Upper lobe of left lung (tissue), 4 donors: ENCODE data around the gene PRKAR2B.
"Not testable (repeated sequence)": the region's sequence is repeated elsewhere in the genome, so short reads cannot be mapped to it uniquely, and the experiment has no call there.

ENCODE experiments used
- EP300 ChIP-seq, 4 donors: sonication (generic); formaldehyde crosslinking; IDR thresholded peaks; one replicate each; pipeline ENCODE4 v1.5.1; 2017; ENCODE audit warnings: antibody characterized with exemption in 4 of 4, control low read depth in 2 of 4
- TF ChIP-seq, protein P1 (sequence below), 6 experiments: fragments of 450-650 bp in 4 of 6; fragments of 200-600 bp in 2 of 6; sonication (generic) in 2 of 6; IDR thresholded peaks; one replicate each; pipeline ENCODE4 v1.5.1; 2016 to 2019; ENCODE audit warnings: antibody characterized with exemption in 6 of 6

DNA sequence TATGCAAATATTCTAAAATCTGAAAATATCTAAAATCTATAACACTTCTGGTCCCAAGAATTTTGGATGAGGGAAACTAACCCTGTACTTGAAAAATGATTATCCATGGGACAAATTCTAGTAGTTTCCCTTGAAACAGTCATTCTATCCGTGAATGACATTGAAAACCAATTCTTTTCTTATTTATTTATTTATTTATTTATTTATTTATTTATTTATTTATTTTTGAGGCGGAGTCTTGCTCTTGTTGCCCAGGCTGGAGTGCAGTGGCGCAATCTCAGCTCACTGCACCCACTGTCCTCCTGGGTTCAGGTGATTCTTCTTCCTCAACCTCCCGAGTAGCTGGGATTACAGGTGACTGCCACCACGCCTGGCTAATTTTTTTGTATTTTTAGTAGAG lies 99.4 kb downstream of the PRKAR2B start:
- TF ChIP-seq, protein P1, sequence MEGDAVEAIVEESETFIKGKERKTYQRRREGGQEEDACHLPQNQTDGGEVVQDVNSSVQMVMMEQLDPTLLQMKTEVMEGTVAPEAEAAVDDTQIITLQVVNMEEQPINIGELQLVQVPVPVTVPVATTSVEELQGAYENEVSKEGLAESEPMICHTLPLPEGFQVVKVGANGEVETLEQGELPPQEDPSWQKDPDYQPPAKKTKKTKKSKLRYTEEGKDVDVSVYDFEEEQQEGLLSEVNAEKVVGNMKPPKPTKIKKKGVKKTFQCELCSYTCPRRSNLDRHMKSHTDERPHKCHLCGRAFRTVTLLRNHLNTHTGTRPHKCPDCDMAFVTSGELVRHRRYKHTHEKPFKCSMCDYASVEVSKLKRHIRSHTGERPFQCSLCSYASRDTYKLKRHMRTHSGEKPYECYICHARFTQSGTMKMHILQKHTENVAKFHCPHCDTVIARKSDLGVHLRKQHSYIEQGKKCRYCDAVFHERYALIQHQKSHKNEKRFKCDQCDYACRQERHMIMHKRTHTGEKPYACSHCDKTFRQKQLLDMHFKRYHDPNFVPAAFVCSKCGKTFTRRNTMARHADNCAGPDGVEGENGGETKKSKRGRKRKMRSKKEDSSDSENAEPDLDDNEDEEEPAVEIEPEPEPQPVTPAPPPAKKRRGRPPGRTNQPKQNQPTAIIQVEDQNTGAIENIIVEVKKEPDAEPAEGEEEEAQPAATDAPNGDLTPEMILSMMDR (IDR thresholded peaks at IDR 0.05) = not testable (repeated sequence)
- TF ChIP-seq EP300 (IDR thresholded peaks at IDR 0.05) = not testable (repeated sequence)
